ENCODE data around the gene NCK1.

Gene NCK1

DNA sequence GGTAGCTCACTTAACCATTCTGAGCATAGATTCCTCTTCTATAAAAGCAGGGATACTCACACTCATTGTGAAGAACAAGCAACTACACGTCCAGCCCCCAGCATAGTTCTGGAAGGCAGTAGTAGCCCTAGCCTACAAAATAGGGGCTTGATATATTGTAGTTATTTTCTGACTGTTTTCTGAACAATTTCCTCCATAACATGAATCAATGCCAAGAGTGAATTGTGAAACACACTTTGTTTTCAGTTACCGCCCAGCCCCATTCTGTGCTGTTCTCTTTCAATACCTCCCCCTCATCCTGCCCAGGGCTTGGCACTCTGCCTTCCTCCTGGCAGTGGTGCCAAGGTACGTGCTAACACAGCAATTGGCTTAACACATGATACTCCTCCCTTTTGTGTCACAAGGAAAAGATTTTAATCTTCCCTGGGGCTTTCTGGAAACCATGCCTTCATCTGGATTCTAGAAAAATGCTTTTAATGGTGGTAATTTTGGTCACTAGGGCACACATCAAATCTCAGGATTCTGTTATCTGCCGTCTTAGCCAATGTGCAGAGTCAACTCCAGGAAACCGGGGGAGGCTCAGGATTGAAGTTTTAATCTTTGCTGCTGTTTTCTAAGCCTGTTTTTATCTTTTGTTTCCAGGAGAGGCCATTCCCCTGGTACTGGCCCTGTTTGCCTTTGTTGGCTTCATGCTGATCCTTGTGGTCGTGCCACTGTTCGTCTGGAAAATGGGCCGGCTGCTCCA lies 132.9 kb downstream of the NCK1 start:
- DNase-seq, result no peak

DNA sequence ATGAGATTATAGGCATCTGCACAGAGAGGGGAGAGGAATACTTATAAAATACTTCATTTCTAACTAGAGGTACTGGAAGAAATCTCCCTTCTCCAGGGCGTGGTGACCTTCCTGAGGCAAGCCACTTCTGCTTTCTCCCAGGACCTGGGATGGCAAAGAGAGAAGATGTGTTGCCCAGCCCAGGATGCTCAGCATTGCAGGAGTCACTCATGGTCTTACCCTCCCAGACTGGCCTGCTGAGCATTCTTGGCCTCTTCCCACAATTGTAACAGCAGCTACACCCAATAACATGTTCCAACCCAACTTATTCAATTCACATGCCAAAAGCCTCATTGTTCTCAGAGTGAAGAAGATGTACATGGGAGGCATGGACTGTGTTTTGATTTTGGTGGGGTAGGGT lies 133.6 kb downstream of the NCK1 start:
- DNase-seq, result no peak

All from activated CD4-positive, CD25-positive, alpha-beta regulatory T cell treated with anti-CD3 and anti-CD28 coated beads, Interleukin-2, amount 50 U/mL, for 72 hours (primary cell).